GM04504 (cell line): Measurements from ENCODE around the gene PCBP1.
"Not testable (repeated sequence)": the region's sequence is repeated elsewhere in the genome, so short reads cannot be mapped to it uniquely, and the experiment has no call there.

ENCODE experiments used
- DNase-seq: peaks from one replicate; pipeline ENCODE4 v3.0.0-alpha.2; 2012; ENCODE audit warnings: low read depth

Gene PCBP1

DNA sequence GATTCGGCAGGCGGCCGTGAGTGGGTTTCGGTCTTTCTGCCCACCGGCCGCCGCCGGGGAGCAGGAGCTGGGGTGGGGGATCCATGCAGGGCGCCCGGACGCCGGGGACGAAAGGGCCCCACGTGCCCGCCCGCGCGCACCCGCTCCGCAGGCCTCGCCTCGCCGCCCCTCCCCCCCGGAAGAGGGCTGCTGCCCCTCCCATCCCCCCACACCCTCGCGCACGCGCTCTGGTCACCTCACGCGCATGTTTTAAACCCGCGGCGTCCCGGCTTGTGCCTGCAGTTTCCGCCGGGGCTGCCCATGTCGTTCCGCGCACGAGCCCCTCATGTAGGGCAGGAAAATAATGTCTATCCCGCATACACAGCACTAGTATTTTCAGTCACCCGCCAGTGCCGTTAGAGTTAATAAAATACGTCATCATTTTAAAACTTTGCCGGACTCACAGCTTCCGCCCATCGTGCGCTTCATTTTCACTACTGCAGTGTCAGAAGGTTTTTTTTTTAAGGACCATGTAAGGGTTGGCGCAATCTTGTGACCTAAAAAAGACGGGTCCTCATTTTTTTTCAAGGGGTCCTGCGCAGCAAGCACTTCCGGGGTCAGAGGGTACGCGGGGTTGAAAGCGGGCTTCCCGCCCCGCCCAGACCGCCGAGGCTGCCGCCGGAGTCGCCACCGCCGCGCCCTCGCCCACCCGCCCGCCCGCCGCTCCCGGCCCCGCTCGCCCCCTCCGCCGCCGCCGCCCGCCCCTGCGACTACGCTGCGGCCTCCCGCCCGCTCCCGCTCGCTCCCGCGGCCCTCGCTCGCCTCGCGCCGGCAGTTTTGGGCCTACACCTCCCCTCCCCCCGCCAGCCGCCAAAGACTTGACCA lies at the start of gene PCBP1:
PCBP1 (plus strand) TSS at position 640 of the 864 bp plus-strand sequence. CDS start 267 bp downstream, outside the sequence.
- DNase-seq, result peak; percentile 83

DNA sequence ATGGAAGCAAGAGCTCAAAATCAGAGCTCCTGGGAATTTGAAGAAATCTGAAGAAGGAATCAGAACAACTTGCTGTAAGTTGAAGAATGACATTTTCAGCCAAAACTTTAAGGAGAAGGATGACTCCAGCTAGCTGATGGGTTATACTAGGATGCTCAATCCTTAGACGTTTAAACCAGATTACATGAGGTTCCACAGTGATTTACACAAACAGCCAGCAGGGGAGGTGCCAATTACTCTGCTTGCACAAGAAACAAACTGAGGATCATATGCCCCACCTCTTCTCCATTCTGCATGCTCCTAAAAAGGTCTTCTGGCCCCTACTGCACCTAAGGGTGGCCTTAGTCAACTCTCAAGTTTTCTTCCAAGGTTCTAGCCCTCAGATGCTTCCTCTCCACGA lies 47.9 kb upstream of the PCBP1 start:
- DNase-seq, result no peak

DNA sequence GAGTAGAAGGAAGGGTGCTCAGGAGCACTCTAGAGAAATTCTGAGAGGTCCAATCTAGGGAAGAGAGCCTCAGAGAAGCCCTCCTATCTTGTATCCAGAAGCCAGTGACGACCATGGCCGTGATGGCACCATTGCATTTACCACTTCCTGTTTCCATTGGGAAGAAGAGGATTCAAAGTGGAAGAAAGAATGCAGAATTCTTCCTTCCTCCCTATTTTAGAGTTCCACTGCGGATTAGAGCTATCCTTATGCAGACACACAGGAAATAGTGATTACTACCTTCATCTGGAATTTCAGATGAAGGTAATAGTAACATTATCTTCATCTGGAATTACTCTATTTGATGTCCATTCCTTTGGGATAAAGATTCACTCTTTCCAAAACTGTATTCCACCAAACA lies 45.6 kb upstream of the PCBP1 start:
- DNase-seq, result no peak

DNA sequence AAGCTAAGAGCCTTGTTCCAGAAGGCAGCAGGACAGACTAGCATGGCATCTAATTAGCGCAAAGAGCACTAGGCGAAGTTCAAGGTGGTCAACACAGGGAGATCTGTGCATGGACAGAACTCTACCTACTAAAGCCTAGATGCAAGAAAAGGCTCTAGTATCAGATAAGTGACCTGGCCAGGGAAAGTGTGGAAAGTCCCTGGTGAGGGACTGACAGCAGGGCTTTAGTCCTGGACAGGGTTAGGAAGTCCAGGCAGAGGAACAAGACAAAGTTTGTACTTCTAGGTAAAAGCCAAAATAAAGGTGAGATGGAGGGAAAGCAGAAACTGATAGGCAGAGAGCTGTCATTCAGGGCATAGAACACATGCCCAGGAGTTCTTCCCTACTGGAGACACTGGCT lies 45.0 kb upstream of the PCBP1 start:
- no peak for DNase-seq

DNA sequence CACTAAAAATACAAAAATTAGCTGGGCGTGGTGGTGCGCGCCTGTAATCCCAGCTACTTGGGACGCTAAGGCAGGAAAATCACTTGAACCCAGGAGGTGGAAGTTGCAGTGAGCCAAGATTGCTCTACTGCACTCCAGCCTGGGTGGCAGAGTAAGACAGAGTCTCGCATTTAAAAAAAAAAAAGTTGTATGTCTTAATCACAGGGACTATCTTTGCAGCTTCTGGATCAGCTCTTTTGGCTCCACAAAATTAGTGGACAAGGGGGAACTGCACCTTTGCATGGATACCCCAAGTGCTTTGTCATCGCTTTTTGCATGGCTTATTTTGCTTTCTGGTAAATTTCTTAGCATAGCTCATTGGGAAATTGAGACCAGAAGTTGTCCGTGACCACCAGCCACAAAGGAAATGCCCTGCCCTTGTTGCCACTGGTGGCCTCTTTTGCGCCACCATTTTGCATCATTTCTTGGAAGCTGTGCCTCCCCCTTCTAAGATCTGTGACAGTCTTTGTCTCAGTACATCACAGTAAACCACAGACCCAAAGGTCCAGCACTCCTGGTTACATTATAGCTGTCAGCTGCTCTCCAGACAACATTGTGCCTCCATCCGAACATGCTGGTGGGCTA lies 43.9 kb upstream of the PCBP1 start:
- no peak for DNase-seq

DNA sequence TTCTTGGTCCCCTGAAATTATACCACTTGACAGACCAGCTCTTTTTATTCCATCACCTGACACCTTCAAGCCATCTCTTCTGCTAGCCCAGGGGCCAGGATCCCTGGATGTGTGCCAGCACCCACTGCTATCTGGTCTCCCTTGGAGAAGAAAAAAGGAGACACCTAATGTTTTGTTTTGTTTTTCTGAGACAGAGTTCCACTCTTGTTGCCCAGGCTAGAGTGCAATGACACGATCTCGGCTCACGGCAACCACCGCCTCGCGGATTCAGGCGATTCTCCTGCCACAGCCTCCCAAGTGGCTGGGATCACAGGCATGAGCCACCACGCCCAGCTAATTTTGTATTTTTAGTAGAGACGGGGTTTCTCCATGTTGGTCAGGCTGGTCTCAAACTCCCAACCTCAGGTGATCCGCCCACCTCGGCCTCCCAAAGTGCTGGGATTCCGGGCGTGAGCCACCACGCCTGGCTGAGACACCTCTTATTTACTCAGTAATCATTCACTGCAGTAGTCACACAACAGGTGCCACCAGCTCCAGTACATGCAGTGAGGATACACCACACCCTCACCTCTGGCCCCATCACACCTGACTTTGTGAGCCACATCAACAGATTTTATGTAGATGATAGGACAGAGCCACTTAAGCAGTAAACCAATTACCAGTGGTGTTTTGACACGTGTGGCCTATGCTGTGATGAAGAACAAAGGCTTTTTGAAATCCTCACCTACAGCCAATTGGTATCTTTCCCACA lies 42.8 kb upstream of the PCBP1 start:
- DNase-seq, result no peak

DNA sequence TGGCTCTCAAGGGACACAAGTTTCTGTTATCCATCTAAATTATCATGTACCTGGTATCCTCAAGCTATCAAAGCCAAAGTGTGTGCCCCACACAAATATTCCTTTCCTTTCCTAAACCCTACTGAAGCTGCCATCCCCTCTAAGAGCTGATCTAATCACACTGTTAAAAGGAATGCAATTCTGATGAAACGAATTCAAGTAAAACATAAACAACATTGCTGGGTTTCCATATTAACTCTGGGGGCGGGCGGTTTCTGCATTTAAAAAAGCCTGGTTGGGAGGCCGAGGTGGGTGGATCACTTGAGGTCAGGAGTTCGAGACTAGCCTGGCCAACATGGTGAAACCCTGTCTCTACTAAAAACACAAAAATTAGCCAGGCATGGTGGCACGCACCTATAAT lies 41.9 kb upstream of the PCBP1 start:
- no peak for DNase-seq

DNA sequence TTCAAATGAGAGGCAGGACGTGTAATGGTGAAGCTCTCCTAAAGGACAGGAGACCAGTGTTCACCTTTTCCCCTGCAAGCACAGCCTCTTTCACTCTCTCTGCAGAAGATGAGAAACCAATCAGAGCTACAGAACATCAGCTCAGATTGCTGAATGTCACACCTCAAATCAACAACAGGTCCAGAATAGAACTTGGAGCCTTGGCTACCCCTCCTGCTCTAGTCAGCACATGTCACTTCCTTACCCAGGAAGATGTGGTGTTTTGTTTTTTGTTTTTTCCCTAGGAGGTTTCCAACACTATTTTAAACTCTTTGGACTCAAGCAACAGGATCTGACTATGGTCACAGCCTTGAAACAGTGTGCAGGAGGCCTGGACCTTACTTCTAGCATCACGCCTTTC lies 41.3 kb upstream of the PCBP1 start:
- DNase-seq, result no peak

DNA sequence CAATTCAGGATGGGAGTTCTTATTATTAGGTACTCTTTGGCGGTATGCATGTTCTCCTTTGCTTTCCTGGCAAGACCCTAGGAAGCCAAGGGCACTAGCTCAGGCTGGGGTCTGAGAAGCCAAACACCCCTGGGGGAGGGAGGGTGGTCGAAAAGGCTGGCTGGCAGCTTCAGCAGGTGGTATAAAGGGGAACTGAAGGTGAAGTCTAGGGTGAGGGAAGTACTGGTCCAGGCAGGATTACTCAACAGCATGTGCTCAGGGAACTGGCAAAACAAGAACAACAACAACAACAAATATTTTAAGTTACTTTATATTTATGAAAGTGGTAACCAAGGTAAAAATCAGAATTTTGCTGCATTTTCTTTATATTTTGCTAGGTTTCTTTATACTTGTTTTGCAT lies 40.7 kb upstream of the PCBP1 start:
- no peak for DNase-seq

DNA sequence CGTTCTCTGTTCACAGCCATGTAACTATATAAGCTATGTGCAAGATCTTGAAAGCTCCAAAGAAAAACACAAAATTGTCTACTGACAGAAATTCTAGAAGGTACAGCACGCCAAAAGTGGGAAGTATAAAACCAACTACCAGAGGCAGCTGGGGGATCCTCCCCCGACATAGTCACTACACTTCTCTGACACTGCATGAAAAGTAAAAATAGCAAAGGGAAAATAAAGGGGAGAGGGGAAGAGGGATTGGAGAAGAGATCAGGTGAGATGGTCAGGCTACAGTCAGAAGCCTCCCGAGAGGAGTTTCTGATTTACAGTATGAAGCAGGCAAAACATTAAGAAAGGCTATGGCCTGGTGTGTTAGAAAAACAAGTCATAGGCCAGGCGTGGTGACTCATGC lies 39.8 kb upstream of the PCBP1 start:
- no peak for DNase-seq

DNA sequence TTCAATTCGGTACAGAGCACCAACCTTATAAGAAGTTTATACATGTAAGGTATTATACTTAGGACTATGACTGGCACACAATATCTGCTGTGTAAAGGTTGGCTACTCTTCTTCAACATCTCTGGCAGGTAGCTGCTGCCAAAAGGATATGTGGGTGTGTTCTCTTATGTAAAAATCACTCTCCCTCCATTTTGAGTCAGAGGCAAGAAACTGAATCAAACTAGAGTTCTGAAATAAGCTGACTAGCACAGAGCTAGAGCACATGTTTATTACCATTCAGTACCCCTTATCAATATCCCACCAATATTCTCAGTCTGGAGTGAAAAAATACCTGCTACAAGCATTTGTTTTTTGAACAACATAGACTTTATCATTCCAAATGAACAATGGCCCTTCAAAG lies 38.0 kb upstream of the PCBP1 start:
- DNase-seq, result no peak

DNA sequence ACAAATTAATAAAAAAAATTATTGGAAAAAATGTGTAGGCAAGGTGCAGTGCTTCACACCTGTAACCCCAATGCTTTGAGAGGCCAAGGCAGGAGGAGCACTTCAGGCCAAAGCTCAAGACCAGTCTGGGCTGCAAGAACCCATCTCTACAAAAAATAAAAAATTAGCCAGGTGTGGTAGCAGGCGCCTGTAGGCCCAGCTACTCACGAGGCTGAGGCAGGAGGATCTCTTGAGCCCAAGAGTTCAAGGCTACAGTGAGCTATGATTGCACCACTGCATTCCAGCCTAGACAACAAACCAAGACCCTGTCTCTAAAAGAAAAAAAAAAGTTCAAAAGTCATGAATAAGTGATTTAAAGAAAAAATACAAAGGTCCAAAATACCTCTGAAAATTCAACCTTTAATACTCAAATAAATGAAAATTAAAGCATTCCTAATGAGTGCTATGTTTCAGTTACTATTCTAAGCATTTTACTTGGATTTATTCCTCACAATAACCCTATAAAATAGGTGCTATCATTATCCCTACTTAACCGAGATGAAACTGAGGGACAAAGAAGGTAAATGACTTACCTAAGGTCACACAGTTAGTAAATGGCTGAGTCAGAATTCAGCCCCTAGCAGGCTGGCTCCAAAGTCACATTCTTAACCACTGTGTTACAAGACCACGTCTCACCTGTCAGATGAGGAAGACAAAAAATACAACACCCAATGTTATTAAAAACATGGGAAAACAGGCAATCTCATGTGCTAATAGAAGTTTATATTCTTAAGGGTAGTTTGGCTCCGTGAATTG lies 36.4 kb upstream of the PCBP1 start:
- no peak for DNase-seq

DNA sequence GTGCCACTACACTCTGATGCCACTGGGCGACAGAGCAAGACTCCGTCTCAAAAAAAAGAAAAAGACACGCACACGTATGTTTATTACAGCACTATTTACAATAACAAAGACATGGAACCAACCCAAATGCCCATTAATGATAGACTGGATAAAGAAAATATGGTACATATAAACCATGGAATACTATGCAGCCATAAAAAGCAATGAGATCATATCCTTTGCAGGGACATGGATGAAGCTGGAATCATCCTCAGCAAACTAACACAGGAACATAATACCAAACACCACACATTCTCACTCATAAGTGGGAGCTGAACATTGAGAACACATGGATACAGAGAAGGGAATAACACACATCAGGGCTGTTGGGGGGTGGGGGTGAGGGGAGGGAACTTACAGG lies 32.0 kb upstream of the PCBP1 start:
- DNase-seq, result not testable (repeated sequence)

DNA sequence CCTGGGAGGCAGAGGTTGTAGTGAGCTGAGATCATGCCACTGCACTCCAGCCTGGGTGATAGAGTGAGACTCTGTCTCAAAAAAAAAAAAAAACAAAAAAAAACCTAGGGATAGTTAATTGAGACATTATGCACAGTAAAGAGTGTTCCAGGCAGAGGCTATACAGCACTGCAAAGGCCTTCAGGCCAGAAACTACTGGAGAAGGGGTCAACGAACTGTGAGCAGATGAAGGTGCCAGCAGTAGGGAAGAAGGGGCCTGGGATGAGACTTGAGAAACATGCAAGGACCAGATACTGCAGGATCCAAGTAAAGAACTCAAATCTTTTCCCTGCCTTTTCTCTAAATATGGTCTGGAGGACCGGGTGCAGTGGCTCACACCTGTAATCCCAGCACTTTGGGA lies 26.0 kb upstream of the PCBP1 start:
- DNase-seq, result no peak

DNA sequence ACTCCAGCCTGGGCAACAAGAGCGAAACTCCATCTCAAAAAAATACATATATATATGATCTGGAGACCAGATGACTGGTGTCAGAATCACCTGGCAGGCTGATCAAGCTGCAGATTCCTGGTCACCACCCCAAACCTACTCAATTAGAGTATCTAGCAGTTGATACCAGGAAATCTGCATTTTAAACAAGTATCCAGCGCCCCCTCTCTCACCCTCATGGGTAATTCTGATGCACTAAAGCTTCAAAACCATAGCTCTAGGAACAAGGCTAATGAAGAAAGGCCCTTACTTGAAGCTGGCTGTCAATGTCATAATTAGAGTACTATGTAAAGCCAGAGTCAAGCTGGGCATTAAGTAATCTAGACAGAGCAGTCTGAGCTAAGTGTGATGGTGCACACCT lies 25.0 kb upstream of the PCBP1 start:
- no peak for DNase-seq

DNA sequence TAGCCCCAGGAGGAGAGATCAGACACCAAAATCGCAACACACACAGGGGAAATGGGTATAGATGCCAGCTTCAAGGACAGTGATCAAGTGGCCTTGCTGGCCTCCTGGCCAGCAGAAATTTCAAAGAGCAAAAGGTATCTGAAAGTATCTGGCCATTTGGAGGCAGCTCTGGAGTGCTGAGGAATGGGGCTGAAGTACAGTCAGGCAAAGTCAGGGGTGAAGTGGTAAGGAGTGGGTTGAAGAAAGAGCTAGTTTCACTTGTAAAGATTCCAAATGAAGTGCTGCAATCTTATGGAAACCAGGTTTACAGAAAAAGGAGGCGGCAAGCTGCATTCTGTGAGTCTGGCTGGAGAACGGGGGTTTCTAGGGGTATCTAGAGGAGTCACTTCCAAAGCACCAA lies 19.2 kb upstream of the PCBP1 start:
- no peak for DNase-seq

DNA sequence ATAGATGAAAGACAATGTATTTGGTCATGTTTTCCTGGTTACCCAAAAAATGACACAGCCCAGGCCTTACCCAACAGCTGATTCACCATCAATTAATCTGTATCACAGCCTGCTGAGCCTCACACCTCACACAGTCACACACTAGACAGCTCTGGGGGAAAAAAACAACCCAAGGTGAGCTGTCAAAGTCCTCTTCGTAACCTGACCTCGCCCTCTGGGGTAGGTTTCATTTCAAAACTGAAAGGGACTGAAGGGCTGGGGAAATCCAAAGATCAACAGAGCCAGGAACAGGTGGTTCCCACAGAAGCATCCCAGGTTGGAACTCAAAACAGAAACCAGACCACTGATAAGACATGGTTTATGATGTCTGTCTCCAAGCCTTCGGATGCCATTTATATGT lies 18.2 kb upstream of the PCBP1 start:
- no peak for DNase-seq

DNA sequence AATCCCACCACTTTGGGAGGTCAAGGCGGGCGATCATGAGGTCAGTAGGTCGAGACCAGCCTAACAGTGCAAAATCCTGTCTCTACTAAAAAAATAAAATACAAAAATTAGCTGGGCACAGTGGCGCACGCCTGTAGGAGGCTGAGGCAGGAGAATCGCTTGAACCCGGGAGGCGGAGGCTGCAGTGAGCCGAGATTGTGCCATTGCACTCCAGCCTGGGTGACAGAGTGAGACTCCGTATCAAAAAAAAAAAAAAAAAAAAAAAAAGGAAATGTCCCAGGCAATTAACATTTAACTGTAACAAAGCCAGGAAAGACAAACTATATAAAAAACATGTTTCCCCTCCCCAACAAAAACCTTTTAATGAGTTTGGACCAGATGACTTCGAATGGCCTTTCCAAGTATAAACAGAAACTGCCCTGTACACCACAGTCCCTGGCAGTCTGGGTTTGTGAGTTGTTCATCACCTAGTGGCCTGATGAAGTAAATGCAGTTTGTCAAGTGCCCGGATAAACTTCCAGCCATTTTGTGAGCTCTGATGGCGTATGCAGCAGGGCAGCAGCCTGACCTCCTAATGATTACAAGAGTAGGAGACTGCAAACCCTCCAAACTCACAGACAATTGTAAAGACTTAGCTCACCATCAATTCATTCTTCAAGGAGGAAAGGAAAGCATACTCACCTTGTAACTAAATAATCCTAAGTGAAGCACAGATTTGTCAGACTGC lies 16.6 kb upstream of the PCBP1 start:
- peak; percentile 74 for DNase-seq

DNA sequence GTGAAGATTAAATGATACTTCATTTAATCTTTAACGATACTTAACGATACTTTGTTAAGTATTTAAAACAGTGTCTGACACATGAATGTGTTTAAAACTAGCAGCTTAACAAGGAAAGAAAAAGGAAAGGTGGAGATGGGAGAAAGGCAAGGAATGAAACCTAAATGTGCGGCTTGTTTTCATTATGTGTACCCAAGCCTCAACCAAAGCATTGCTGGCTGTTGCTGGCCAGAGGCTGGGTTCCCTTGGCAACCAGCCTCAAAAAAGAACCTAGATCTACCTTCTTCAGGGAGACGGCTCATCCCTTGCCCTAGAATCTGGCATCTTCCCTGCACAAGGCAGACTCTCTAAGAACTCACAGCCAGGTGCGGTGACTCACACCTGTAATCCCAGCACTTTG lies 13.8 kb upstream of the PCBP1 start:
- no peak for DNase-seq

DNA sequence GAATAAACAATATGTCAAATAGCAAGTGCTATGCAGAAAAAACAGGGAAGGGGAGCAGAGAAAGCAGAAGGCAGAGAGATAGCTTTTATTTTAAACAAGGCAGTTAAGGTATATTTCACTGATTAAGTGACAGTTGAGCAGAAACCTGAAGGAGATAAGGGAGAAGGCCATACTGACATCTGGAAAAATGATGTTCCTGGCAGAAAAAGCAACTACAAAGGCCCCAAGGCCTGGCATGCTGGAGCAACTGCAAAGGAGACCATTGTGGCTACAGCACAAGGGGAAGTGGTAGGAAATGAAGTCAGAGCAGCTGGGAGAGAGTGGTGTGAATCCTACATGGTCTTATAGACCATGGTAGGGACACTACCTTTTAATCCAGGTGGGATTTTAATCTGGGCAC lies 8.9 kb upstream of the PCBP1 start:
- DNase-seq, result no peak

DNA sequence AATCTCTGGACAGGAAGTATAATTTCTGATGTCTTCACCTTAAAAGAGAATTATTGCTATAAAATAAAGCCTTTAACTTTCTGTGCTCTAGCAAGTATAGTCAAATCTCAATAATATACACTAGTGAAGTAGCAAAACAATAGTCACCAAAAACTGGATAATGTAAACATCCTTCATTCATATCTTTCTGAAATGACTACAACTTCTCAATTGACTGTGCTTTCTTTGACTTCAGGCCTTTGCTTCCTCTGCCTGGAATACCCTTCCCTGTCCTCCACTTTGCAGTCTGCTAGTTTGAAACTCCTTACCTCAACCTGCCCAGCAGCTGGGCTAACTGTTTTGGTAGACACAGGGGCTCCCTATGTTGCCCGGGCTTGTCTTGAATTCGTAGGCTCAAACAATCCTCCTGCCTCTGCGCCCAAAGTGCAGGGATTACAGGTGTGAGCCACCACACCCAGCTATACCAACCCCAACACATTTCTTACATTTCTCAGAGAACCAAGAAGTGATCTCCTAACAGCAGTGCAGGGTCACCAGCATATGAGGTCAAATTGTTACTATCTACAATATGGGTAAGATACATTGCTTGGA lies 6.6 kb upstream of the PCBP1 start:
- no peak for DNase-seq
